HEK293T (cell line): Measurements from ENCODE around the gene JARID2.

Experiments
- BHLHE40 ChIP-seq: fragments of 450-650 bp; IDR thresholded peaks from 2 replicates; pipeline ENCODE4 v1.6.1; 2016; ENCODE audit warnings: mild to moderate bottlenecking, moderate library complexity, borderline replicate concordance
- ELF4 ChIP-seq: fragments of 450-650 bp; IDR thresholded peaks from 2 replicates; pipeline ENCODE4 v1.6.1; 2017; ENCODE audit warnings: antibody characterized with exemption
- FOXM1 ChIP-seq: fragments of 450-650 bp; IDR thresholded peaks from 2 replicates; pipeline ENCODE4 v1.6.1; 2017; ENCODE audit warnings: mild to moderate bottlenecking, borderline replicate concordance
- SUZ12 ChIP-seq: fragments of 450-650 bp; IDR thresholded peaks from 2 replicates; pipeline ENCODE4 v1.6.1; 2016; ENCODE audit warnings: mild to moderate bottlenecking
- TARDBP ChIP-seq: fragments of 450-650 bp; IDR thresholded peaks from 2 replicates; pipeline ENCODE4 v1.6.1; 2016
- ZNF384 ChIP-seq: fragments of 450-650 bp; IDR thresholded peaks from 2 replicates; pipeline ENCODE4 v1.6.1; 2016

- TF ChIP-seq FOXM1 (no peak), SUZ12 (no peak), ELF4 (no peak), BHLHE40 (no peak), TARDBP (no peak), ZNF384 (no peak)
Observed at GRCh38 chr6:15375018-15375417, 129.1 kb downstream of the JARID2 start.
